ENCODE data around the gene TSFM.

Gene TSFM

DNA sequence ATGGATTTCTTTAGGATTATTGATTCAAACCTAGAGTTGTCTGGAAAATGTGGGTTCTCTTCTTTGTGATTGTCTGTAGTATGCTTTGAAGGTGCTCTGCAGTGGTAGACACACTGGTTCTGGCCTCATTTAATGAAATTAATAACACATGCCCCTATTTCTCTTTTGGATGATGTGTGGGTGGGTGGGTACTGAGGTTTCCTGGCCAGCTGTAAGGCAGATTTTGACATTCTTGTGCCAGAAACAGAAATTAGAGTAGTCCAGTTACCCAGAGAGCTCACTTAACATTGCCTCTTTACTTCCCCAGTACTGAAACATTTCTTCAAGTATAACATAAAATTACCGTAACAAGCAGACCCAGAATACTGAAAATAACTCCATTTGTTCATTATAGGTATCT lies 14.4 kb downstream of the TSFM start:
- no peak overlapping the region for H3K9ac ChIP-seq (ENCODE audit: low read length)
- no peaks in the 10 kb centered on the region for H3K27me3 ChIP-seq (ENCODE audit: low read depth, low read length)
- TF ChIP-seq EZH2phosphoT487 (IDR thresholded peaks at IDR 0.05; ENCODE audit: low read depth), result no peak
- no peak for TF ChIP-seq CTCF (IDR thresholded peaks at IDR 0.05; ENCODE audit: low read depth, low read length)
- no peaks in the 10 kb centered on the region for H3K79me2 ChIP-seq (ENCODE audit: low read length)
- no peaks in the 10 kb centered on the region for H3K4me1 ChIP-seq (ENCODE audit: low read length)
- H3K4me3 ChIP-seq (ENCODE audit: low read length), result no peak overlapping the region
- H2AFZ ChIP-seq (ENCODE audit: low read depth, low read length), result no peak overlapping the region
- H3K4me2 ChIP-seq (ENCODE audit: low read length), result no peak overlapping the region
- no peak overlapping the region for H3K27ac ChIP-seq (ENCODE audit: low read length)
- peaks cover 36% of the 10 kb centered on the region for H3K36me3 ChIP-seq (replicated peaks; ENCODE audit: low read depth, low read length)
- no peaks in the 10 kb centered on the region for H4K20me1 ChIP-seq (ENCODE audit: insufficient read depth, low read length)
- no peaks in the 10 kb centered on the region for H3K9me3 ChIP-seq (ENCODE audit: insufficient read depth, low read length)

GRCh38 chr12:57797933-57798332 lies 15.3 kb downstream of the TSFM start:
- H3K79me2 ChIP-seq (ENCODE audit: low read length), result no peaks in the 10 kb centered on the region
- no peak overlapping the region for H2AFZ ChIP-seq (ENCODE audit: low read depth, low read length)
- no peaks in the 10 kb centered on the region for H3K27me3 ChIP-seq (ENCODE audit: low read depth, low read length)
- no peak overlapping the region for H3K9ac ChIP-seq (ENCODE audit: low read length)
- TF ChIP-seq CTCF (IDR thresholded peaks at IDR 0.05; ENCODE audit: low read depth, low read length) (no peak), EZH2phosphoT487 (IDR thresholded peaks at IDR 0.05; ENCODE audit: low read depth) (no peak)
- H3K9me3 ChIP-seq (ENCODE audit: insufficient read depth, low read length), result no peaks in the 10 kb centered on the region
- H3K27ac ChIP-seq (ENCODE audit: low read length), result no peak overlapping the region
- peaks cover 34% of the 10 kb centered on the region for H3K36me3 ChIP-seq (replicated peaks; ENCODE audit: low read depth, low read length)
- H3K4me2 ChIP-seq (ENCODE audit: low read length), result no peak overlapping the region
- H3K4me3 ChIP-seq (ENCODE audit: low read length), result no peak overlapping the region
- no peaks in the 10 kb centered on the region for H3K4me1 ChIP-seq (ENCODE audit: low read length)
- H4K20me1 ChIP-seq (ENCODE audit: insufficient read depth, low read length), result no peaks in the 10 kb centered on the region

- H3K4me1 ChIP-seq (ENCODE audit: low read length), result no peaks in the 10 kb centered on the region
- no peaks in the 10 kb centered on the region for H3K27me3 ChIP-seq (ENCODE audit: low read depth, low read length)
- no peak overlapping the region for H2AFZ ChIP-seq (ENCODE audit: low read depth, low read length)
- no peak overlapping the region for H3K9ac ChIP-seq (ENCODE audit: low read length)
- H3K9me3 ChIP-seq (ENCODE audit: insufficient read depth, low read length), result no peaks in the 10 kb centered on the region
- H3K4me3 ChIP-seq (ENCODE audit: low read length), result no peak overlapping the region
- H3K36me3 ChIP-seq (replicated peaks; ENCODE audit: low read depth, low read length), result peaks cover 24% of the 10 kb centered on the region
- TF ChIP-seq EZH2phosphoT487 (IDR thresholded peaks at IDR 0.05; ENCODE audit: low read depth), result no peak
- TF ChIP-seq CTCF (IDR thresholded peaks at IDR 0.05; ENCODE audit: low read depth, low read length), result no peak
- H3K27ac ChIP-seq (ENCODE audit: low read length), result no peak overlapping the region
- no peaks in the 10 kb centered on the region for H4K20me1 ChIP-seq (ENCODE audit: insufficient read depth, low read length)
- H3K4me2 ChIP-seq (ENCODE audit: low read length), result no peak overlapping the region
- H3K79me2 ChIP-seq (ENCODE audit: low read length), result no peaks in the 10 kb centered on the region
Observed at GRCh38 chr12:57800965-57801364, 18.4 kb downstream of the TSFM start.

DNA sequence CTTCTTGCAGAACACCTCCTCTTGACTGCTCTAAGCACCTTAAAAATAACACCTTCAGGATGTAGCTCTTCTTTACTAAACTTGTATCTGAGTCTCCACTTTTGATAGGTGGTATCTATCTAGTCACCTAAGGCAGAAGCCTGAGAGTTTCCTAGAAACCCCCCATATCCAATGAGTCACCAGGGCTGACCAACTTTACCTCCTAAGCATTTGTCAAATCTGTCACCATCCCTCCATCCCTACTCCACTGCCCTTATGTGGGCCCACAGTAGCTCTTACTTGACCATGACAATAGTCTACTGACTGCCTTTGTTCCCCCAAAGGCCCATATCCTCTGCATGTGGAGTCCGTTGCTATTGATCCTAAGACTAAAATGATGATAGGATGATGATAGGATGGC lies 20.0 kb downstream of the TSFM start:
- H4K20me1 ChIP-seq (ENCODE audit: insufficient read depth, low read length), result no peaks in the 10 kb centered on the region
- H3K79me2 ChIP-seq (ENCODE audit: low read length), result no peaks in the 10 kb centered on the region
- H3K9ac ChIP-seq (ENCODE audit: low read length), result no peak overlapping the region
- no peaks in the 10 kb centered on the region for H3K27me3 ChIP-seq (ENCODE audit: low read depth, low read length)
- no peaks in the 10 kb centered on the region for H3K4me1 ChIP-seq (ENCODE audit: low read length)
- no peak for TF ChIP-seq EZH2phosphoT487 (IDR thresholded peaks at IDR 0.05; ENCODE audit: low read depth)
- H3K9me3 ChIP-seq (ENCODE audit: insufficient read depth, low read length), result no peaks in the 10 kb centered on the region
- H3K36me3 ChIP-seq (replicated peaks; ENCODE audit: low read depth, low read length), result peaks cover 18% of the 10 kb centered on the region
- no peak overlapping the region for H3K27ac ChIP-seq (ENCODE audit: low read length)
- no peak overlapping the region for H2AFZ ChIP-seq (ENCODE audit: low read depth, low read length)
- no peak overlapping the region for H3K4me3 ChIP-seq (ENCODE audit: low read length)
- H3K4me2 ChIP-seq (ENCODE audit: low read length), result no peak overlapping the region

Measured in OCI-LY3 (cell line).